Thymus (tissue), 11 donors: Measurements from ENCODE around the gene TMBIM6. TPM values are rescaled to one million over a fixed set of nuclear protein-coding genes. Genes with fewer than 3 reads are reported as not detected.

Experiments used
- DNase-seq, 9 donors: peaks; one replicate each; pipeline ENCODE4 v3.0.0-alpha.2; 2013; ENCODE audit warnings: low spot score in 9 of 9, low read depth in 6 of 9, missing footprints in 1 of 9
- H3K27ac ChIP-seq, 2 donors: one replicate each; pipeline ENCODE4 v1.5.1; 2013; ENCODE audit warnings: control low read depth in 1 of 2, low read depth in 1 of 2, low read length in 1 of 2, mild to moderate bottlenecking in 1 of 2, moderate library complexity in 1 of 2
- H3K27me3 ChIP-seq, 2 donors: one replicate each; pipeline ENCODE4 v1.5.1; 2013; ENCODE audit warnings: low read length in 1 of 2; ENCODE audit not compliant: control insufficient read depth in 2 of 2, insufficient read depth in 1 of 2
- H3K36me3 ChIP-seq, 2 donors: one replicate each; pipeline ENCODE4 v1.5.1; 2013; ENCODE audit warnings: low read length in 1 of 2, mild to moderate bottlenecking in 1 of 2, moderate library complexity in 1 of 2; ENCODE audit not compliant: control insufficient read depth in 2 of 2, insufficient read depth in 2 of 2
- H3K4me1 ChIP-seq, 2 donors: one replicate each; pipeline ENCODE4 v1.5.1; 2013; ENCODE audit warnings: low read length in 2 of 2; ENCODE audit not compliant: control insufficient read depth in 2 of 2, insufficient read depth in 2 of 2
- H3K4me3 ChIP-seq, 2 donors: one replicate each; pipeline ENCODE4 v1.5.1; 2013; ENCODE audit warnings: low read length in 2 of 2, control low read depth in 1 of 2, mild to moderate bottlenecking in 1 of 2
- H3K9me3 ChIP-seq, 2 donors: one replicate each; pipeline ENCODE4 v1.5.1; 2013; ENCODE audit warnings: low read length in 1 of 2, mild to moderate bottlenecking in 1 of 2; ENCODE audit not compliant: control insufficient read depth in 2 of 2, insufficient read depth in 1 of 2
- WGBS: extraction: QIAGEN DNeasy Blood & Tissue Kit; methylation state at CpG from one replicate; pipeline ENCODE4 v1.1.7; 2013; 5-methylcytosine and 5-hydroxymethylcytosine counted together
- polyA plus RNA-seq: library from polyadenylated mRNA; stranded (reverse); fragments of 200-250 nt; gene quantifications from one replicate; pipeline ENCODE4 v1.2.3, GENCODE V29; 2013
- total RNA-seq: library from RNA; stranded (reverse); fragments of 120-200 nt; gene quantifications from one replicate; pipeline ENCODE4 v1.2.4, GENCODE V29; 2013
- donor health status: healthy.

TMBIM6 gene
- total and polyA plus RNA-seq, 2 donors, result 161 to 254 TPM

DNA sequence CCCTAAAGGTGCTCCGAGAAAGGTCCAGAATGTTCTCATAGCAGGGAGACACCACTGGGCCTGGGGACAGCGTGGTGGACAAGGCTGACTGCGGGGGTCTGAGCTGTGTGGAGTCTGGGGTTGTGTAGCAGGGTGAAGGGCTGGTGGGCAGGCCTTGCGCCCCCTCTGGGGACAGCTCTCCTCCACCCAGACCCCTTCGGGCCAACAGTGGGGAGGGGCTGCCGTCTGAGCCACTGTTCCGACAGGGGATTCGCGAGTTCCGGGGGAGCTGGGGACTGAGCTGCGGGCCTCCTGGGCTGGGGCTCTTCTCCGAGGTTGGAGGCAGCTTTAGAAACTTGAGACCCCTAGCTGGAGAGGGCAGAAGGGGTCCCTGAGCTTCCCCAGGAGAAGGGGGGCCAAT lies 54.8 kb downstream of the TMBIM6 start:
- 97% methylated on average over 12 of the region's 12 CpGs for WGBS
- H3K4me3 ChIP-seq, result no peak overlapping the region
- no peaks in the 10 kb centered on the region for H3K9me3 ChIP-seq
- H3K4me1 ChIP-seq, result no peaks in the 10 kb centered on the region
- H3K27me3 ChIP-seq, result no peaks in the 10 kb centered on the region
- no peak overlapping the region for H3K27ac ChIP-seq
- no peak for DNase-seq
- H3K36me3 ChIP-seq, result peaks cover 31 to 39% of the 10 kb centered on the region in 2 donors

DNA sequence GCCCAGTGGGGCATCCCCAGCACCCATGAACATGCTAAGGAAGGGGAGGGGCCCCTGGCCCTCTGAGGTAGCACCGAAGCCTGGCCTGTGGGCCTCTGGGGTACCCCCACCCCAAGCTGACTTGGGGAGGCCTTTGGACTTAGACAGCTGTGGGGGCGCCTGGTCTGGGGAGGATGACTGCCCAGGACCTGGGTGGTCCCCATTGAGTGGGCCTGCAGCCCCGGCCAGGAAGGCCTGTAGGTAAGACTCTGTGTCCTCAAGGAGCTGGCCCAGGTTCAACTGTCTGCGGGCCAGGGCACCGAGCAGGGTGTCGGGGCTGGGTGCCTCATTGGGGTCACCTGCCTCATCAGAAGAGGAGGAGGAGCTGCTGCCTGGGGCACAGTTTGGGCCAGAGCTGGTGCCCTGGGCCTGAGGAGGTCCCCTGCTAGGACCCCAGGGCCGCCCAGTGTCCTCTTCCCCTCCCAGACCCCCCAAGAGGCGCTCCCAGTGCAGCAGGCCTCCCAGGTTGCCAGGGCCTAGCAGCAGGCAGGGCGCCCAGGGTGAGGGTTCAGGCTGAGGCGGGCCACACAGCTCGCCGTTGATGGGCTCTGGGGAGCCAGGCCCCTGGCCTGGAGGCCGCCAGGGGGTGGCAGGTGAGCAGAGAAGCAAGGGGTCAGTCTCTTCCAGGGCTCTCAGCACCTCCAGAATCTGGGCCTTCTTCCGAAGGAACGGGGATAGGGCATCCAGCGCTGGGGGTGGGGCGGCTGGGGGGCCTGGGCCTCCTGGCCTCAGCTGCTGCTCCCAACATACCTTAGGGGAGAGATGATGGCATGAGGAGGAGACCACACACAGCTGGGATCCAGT lies 55.5 kb downstream of the TMBIM6 start:
- Histone ChIP-seq H3K4me1 (no peaks in the 10 kb centered on the region), H3K27ac (no peak overlapping the region), H3K36me3 (peaks cover 36 to 45% of the 10 kb centered on the region in 2 donors), H3K27me3 (no peaks in the 10 kb centered on the region), H3K4me3 (no peak overlapping the region), H3K9me3 (no peaks in the 10 kb centered on the region)
- 97% methylated on average over 17 of the region's 17 CpGs for WGBS
- no peak for DNase-seq

DNA sequence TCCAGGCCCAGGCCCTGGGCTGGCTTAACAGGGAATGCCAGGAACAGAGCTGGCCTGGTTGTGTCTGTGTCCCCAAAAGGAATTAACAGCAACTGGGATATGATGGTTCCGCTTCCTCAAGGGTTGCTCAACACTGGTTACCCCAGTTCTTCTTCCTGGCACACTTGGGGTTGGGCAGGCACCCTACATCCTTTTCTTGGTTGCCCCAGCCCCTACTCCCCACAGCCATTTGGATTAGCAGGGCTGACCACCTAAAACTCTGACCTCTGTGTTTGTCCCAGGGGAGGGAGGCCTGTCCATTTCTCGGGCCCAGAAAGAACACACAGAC lies 56.1 kb downstream of the TMBIM6 start:
- no peak overlapping the region for H3K4me3 ChIP-seq
- no peaks in the 10 kb centered on the region for H3K9me3 ChIP-seq
- 95% methylated on average over 2 of the region's 2 CpGs for WGBS
- no peaks in the 10 kb centered on the region for H3K4me1 ChIP-seq
- peaks cover 37 to 46% of the 10 kb centered on the region in 2 donors for H3K36me3 ChIP-seq
- no peak overlapping the region for H3K27ac ChIP-seq
- DNase-seq, result no peak
- H3K27me3 ChIP-seq, result no peaks in the 10 kb centered on the region

DNA sequence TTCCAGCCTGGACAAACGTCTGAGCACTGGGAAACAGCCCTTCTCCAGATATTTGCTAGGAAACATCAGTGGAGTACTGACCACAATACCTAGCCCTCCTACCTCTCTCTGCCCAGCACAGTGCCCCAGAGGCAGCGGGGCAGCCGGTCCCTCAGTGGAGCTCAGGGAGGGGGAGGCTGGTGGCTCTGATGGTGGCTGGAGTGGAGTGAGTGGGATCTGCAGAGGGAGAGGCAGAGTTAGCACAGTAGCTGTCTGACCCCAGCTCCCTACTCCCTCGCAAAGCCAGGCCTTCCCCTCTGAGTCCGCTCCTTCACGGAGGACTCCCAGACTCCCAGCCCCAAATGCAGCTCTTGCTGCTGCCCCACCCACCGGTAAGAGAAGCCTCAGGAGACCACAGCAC lies 56.9 kb downstream of the TMBIM6 start:
- H3K4me1 ChIP-seq, result no peaks in the 10 kb centered on the region
- no peak overlapping the region for H3K27ac ChIP-seq
- DNase-seq, result no peak
- 97% methylated on average over 7 of the region's 7 CpGs for WGBS
- no peaks in the 10 kb centered on the region for H3K27me3 ChIP-seq
- peaks cover 45 to 53% of the 10 kb centered on the region in 2 donors for H3K36me3 ChIP-seq
- no peak overlapping the region for H3K4me3 ChIP-seq
- no peaks in the 10 kb centered on the region for H3K9me3 ChIP-seq

DNA sequence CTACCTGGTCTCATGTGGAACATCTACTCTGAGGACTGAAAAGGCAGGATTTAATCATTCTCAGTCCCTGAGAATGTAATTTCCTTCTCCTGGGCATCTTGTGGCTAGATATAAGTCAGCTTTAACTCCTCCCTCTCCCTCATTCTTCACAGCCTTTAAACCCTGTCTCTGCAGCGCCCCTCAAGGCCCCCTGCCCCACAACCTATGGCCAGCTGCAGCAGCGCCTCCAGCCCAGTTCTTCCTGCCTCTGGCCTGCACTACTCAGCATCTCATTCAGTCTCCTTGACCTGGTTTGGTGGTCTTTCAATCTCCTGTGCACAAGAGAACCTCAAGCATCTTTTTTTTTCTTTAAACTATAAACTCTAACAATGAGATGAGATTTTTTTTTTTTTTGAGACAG lies 57.6 kb downstream of the TMBIM6 start:
- no peak overlapping the region for H3K27ac ChIP-seq
- no peaks in the 10 kb centered on the region for H3K9me3 ChIP-seq
- H3K4me3 ChIP-seq, result no peak overlapping the region
- WGBS, result 99% methylated on average over 2 of the region's 2 CpGs
- peaks cover 48 to 56% of the 10 kb centered on the region in 2 donors for H3K36me3 ChIP-seq
- H3K4me1 ChIP-seq, result no peaks in the 10 kb centered on the region
- DNase-seq, result no peak
- H3K27me3 ChIP-seq, result no peaks in the 10 kb centered on the region

DNA sequence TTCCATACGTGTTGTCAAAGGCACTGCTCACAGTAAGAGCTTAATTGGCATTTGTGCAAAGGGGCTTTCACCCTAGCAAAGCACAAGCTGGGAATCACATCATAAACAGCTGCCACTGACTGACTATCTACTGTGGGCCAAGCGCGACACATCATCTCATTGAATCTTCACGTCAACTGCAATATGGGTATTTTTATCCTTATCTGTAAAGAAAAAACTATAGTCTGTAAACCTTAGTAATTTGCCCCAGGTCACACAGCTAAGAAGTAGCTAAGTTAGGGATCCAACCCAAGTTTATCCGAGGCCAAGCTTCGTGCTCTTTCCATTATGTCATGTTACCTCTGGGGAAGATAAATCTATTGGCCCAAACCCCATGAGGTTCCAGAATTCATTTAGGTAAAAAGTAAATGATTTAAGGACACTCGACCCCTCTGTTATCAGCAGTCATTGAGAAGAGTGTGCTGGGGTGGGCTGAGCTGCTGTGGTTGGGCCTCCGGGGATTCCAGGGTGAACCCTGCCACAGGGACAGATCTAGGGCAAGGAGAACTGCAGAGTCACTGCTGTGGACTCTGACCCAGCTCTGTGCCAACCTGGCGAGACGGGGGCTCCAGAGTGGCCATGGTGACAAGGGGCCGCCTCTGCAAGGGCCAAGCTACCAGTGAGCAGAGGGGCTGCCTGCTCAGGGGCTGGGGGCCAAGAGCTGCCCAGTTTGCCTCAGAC lies 59.2 kb downstream of the TMBIM6 start:
- no peak overlapping the region for H3K4me3 ChIP-seq
- no peaks in the 10 kb centered on the region for H3K9me3 ChIP-seq
- no peak overlapping the region for H3K27ac ChIP-seq
- peaks cover 57 to 61% of the 10 kb centered on the region in 2 donors for H3K36me3 ChIP-seq
- H3K27me3 ChIP-seq, result no peaks in the 10 kb centered on the region
- H3K4me1 ChIP-seq, result no peaks in the 10 kb centered on the region
- DNase-seq, result no peak
- 97% methylated on average over 11 of the region's 11 CpGs for WGBS

DNA sequence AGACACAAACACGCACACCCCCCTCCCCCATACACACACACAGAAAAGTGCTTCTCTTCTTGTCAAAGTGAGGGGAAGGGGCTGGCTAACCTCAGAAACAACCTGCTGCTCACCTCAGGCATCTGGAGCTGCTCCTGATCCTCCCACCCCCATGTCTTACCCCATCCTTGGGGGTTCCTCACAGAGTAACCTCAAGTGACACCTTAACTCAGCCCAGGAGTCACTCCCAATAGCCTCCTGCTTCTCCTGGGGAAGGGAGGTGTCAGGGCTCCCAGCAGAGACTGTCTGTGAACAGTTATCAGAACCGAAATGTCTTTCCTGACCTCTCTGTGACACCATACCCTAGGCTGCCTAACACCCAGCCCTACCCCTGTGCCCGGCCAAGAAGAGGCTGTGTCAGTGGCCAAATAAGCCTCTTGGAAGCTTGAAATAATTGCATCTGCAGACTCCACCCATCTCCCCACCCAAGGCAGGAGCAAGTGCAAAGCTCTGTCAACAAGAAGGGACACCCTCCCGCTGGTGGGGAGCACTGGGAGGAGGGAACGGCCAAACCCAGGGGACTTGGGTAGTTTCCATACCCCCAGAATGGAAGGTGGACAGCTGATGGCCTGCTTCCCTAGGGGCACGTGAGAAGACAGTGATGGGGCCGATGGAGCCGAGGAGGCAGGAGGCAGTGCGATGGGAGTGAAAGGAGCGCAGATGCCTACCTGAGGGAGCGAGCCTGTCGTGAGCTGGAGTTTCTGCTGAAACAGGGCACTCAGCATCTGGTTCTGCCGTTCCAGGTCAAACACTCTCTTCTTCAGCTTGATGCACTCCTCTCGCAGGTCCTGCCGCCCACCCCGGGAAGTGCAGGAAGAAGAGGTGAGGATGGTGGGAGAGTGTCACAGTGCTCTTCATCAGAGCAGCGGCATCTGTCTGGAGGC lies 60.0 kb downstream of the TMBIM6 start:
- H3K27ac ChIP-seq, result no peak overlapping the region
- H3K9me3 ChIP-seq, result no peaks in the 10 kb centered on the region
- no peaks in the 10 kb centered on the region for H3K4me1 ChIP-seq
- DNase-seq, result no peak
- WGBS, result 96% methylated on average over 17 of the region's 17 CpGs
- H3K4me3 ChIP-seq, result no peak overlapping the region
- peaks cover 54 to 60% of the 10 kb centered on the region in 2 donors for H3K36me3 ChIP-seq
- H3K27me3 ChIP-seq, result no peaks in the 10 kb centered on the region

DNA sequence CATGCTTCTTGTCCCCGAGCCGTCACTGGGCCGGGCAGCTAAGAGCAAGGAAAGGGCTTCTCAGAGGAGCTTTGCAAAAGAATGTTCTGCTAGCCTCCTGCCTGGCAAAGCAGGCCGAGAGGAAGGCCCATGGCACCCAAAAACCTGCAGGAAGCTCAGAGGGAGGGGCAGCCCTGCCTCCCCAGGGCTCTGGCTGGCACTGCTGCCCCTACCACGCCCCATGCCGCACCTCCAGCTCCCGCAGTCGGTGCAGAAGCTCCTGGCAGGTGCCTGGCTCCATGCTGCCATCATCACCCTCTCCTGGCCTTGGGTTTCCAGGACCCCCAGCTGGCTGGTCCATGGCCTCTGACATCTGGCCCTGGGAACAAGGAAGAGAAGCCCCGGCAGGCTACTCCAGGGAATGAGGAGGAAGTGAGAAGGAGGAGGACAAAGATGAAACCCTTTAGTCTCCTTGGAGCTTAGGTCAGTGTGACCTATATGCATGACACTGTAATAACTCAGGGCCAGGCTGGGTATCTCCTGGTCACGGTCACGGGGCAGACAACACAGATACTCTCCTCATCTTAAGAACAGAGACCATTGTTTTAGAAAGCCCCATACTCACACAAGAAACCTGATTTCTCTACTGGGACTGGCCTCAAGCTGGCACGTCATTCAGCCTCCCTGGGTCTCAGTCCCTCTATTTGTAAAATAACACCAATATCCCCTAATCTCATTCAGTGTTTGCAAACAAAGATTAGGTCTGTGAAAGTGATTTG lies 62.5 kb downstream of the TMBIM6 start:
- Histone ChIP-seq H3K27me3 (no peaks in the 10 kb centered on the region), H3K4me3 (no peak overlapping the region), H3K9me3 (no peaks in the 10 kb centered on the region), H3K27ac (no peak overlapping the region), H3K4me1 (peaks cover 0 to 5% of the 10 kb centered on the region in 2 donors), H3K36me3 (peaks cover 37% of the 10 kb centered on the region in 2 donors)
- WGBS, result 97% methylated on average over 12 of the region's 12 CpGs
- no peak for DNase-seq
